HG02642 (cell line): ENCODE results near the gene PLEKHA7.

Experiments used
- ATAC-seq: cut with Tn5 transposase; IDR thresholded peaks from one replicate; pipeline ENCODE4 v1.9.1; 2021; ENCODE audit warnings: mild to moderate bottlenecking; ENCODE audit not compliant: unreplicated experiment, poor library complexity

Gene PLEKHA7

GRCh38 chr11:16795146-16795545 lies 219.1 kb downstream of the PLEKHA7 start:
- no peak for ATAC-seq

DNA sequence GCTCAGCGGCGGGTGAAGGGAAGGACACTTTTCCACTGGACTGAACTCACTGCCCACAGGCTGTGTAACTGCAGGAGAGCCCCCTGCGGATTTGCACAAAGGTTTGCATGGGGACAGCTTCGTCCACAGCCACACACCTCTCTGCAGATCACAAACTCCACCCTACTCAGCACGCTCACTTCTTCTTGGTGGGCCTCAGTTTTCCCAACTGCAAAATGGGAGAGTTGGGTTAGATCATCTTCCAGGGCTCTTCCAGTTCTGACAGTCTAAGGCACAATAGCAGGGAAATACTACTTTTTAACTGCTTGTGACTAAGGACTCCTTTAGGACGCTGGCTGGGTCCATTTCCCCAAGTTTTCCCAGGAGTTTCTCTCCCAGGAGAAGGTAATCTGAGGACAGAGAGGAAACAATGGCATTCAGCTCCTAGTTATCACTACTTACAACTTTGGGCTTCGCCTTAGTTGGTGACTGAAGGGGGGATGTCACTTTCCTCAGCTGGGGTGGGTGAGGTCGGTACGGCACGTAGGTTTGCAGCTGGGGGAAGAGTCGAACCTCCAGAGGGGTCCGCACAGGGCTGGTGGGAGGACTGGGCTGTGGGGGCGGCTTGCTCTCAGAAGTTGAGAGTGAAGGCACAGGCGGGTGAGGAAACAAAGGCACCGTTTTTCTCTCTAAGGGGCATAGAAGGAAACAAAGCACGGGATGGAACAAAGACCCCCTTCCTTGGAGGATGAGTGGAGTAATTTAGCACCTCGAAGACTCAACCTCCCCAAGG lies 220.0 kb downstream of the PLEKHA7 start:
- no peak for ATAC-seq

DNA sequence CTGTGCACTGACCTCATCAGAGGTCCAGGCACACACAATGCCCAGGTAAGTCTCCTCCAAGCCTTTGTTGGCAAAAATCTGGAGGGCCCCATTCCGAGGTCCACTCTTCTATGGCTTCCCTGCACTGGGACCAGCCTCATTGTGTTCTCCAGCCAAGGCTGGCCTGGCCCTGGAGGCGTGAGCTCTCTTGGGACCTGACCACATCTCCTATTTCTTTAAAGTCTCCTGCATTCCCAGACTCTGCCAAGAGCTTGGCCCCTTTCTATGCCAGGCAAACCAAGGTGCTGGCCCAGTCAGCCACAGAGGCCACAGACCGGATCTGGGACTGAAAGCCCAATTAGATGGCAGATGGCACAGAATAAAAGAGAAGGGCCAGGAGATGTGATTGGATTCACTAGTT lies 220.7 kb downstream of the PLEKHA7 start:
- no peak for ATAC-seq

- ATAC-seq: no peak
Observed at GRCh38 chr11:16793009-16793408, 221.2 kb downstream of the PLEKHA7 start.

GRCh38 chr11:16792426-16792825 lies 221.8 kb downstream of the PLEKHA7 start:
- no peak for ATAC-seq

DNA sequence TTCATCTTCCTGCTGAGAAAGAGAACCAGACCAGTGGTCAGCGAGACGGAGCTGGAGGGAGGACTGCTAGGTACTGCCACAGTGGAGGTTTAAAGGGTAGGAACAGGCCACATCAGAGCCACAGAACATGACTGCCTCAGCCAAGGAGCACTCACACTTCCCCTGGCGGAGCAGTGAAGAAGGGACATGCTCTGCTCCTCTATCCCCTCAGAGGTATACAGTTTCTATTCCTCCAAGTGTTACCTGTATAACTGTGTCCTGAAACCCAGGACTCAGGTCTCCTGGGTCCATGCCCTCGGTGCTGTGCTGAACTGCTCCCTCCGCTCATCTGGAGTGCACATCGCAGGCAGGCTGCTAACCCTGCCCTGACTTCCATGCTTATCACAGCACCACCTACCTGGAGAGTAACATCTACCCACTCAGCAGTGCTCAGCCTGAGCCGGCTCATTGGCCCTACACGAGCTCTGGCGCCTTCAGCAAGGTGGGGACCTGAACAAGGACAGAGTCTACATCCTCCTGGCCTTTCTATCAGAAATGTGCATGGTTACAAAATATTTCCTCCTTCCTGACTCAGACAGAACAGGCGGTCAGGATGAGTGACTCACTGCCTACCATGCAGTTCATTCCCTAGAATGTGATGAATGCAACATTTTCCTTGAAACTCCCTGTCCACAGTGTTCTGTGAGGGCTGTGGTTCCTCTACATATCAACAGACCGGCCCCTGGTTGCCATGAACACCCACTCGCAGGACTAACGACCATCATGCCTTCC lies 222.8 kb downstream of the PLEKHA7 start:
- no peak for ATAC-seq

- ATAC-seq: no peak
Observed at GRCh38 chr11:16790486-16791190, 223.6 kb downstream of the PLEKHA7 start.

DNA sequence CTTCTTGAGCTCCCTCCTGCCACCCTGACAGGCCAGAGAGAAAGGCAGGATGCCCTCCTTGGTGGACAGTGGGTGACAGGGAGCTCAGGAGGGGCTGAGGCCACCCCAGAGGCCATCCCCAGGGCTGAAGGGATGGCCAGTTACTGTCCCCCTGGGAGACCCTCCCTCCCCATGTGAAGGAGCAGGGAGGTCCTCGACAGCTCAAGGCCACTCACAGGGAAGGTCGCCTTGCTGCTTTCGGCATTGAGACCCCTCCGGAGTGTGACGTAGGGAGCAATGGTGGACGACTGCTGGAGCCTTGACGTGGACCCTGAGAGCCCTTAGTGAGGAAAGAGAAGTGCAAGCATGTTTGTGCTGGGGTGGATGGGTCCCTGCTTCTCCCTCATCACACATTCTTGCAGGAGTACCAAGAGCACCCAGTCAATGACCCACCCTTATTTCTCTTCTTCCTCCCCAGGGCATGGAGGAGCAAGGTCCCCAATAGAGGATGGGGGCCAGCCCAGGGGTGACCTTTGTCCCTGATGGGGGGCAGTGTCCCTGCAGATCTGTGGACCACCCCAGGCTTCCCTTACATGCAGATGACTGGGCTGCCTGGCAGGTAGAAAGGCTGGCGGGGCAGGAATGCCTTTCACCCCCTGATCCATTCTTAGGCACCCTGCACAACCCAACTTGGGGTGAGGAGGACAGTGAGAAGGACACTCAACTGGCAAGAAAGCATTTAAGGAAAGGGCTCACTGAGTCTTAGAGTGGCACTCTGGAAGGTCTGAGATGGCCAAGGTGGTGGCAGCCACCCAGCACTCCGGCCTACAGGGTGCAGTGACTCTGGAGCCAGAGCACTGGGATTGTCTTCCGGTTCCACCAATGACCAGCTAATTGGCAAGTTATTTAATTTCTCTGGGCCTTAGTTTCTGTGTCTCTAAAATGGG lies 224.4 kb downstream of the PLEKHA7 start:
- no peak for ATAC-seq

GRCh38 chr11:16789063-16789420 lies 225.2 kb downstream of the PLEKHA7 start:
- no peak for ATAC-seq

DNA sequence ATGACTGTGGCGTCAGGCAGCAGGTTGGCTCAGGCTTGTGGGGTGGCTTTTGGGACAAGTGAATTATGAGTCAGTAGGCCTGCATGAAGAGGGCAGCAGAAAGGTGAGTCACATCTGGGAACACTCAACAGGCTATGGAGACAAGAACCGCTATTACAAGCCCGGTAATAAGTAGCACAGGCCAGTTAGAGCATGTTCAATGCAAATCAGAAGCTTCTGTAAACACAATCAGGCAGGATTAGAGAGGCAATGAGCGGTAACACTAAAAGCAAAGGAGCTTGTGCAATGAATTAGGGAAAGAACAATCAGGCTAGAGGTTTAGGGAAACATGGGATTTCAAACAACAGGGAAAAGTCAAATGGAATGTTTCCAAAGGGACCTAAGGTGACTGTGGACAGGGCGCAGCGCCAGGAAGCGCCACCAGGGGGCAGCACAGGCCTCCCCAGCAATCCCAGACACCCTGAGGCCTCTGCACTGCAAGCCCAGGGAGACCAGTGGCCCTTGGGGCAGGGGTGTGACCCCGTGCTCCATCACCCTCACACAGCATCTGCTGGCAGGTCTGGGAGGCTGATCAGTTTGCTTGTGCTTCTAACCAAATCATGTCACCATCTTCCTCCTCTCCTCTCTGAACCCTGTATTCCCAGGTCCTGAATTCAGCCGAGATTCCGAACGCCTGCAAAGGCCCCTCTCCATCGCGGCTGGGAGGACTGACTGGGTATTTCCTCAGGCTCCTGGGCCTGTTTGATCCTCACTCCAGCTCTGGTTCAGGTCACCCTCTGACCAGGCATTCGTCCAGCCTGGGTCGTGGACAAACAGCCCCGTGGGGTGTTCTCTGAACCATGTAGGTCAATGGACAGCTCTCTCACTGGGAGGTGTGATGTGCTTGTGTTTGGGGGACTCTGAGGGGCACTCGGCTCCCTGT lies 225.8 kb downstream of the PLEKHA7 start:
- ATAC-seq: peak; percentile 71

GRCh38 chr11:16787035-16787742 lies 227.0 kb downstream of the PLEKHA7 start:
- ATAC-seq: no peak

DNA sequence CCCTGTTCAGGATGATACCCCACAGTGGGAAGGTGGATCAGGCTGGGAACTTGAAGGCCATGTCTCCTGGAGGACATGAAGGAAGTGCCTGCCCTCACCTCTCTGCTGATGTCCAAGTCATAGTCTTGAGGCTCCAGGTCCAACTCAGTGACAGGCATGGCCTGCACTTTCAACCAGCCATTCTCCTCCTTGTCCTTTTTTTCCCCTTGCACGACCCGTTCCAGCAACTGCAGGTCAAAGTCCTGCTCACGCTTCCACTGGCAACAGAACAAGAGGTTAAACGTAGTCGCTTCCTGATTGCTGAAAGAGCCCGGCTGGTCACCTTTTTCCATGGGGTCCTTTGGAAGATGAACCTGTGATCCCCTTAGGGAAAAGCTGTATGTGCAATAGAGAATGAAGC lies 228.1 kb downstream of the PLEKHA7 start:
- no peak for ATAC-seq

DNA sequence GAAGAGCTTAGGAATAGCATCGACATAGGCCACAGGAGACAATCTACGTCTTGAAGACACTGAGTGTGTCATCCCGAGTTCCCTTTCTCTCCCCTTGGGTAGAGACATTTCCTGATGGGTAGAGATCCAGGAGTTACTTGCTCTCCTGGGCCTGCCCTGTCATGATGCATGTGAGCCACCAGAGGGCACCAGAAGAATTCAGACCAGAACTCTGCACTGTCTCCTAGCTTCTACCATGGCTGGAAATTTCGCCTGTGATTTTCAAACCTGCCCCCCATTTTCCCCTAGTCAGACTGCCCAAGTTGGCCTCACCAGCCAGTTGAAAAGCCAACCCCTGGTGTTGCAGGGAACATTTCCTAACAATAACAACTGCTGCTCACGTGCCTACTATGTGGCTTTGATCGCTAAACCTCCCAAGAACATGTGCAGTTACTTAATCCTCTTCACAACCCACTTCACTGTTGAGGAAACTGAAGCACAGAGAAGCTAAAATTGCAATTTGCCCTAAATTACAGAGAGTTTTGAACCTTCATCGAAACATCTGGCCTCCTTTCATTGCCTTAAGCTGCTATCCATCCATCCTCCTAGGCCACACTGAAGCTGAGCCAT lies 228.6 kb downstream of the PLEKHA7 start:
- peak; percentile 85 for ATAC-seq

DNA sequence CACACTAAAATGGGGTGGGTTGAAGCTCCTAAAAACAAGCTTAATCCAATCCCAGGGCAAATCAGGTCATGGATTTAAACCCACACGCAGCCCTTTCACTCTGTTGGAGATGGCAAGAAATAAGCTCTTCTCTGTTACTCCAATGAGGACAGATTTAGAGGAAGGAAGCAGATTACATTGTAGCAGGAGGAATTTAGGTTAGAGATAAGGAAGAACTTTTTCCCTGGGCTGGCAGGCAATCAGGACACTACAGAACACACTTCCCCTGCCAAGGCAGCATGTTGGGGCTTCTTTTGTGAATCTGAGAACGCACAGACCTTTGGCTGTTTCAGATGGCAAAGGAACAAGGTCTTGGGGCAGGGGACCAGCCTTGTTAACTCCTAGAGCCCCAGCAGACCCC lies 229.5 kb downstream of the PLEKHA7 start:
- ATAC-seq: no peak

- ATAC-seq: no peak
Observed at GRCh38 chr11:16784097-16784496, 230.1 kb downstream of the PLEKHA7 start.

GRCh38 chr11:16783321-16783801 lies 230.9 kb downstream of the PLEKHA7 start:
- no peak for ATAC-seq

GRCh38 chr11:16781936-16782919 lies 232.0 kb downstream of the PLEKHA7 start:
- no peak for ATAC-seq
